GM10248 (cell line): ENCODE data around the gene CARS2.
"Not testable (repeated sequence)": the region's sequence is repeated elsewhere in the genome, so short reads cannot be mapped to it uniquely, and the experiment has no call there.

Experiments used
- CTCF ChIA-PET: fragments of 300-600 bp; sonication (Branson Sonifier 250); formaldehyde crosslinking; extraction: SDS; loops from one replicate; lab custom pipeline; 2021; ENCODE audit warnings: antibody characterized with exemption; lab: Yijun Ruan, JAX
- POLR2A ChIA-PET: fragments of 350-650 bp; sonication (Branson Sonifier 250); formaldehyde crosslinking; extraction: SDS; loops from one replicate; lab custom pipeline; 2020; ENCODE audit warnings: antibody characterized with exemption; lab: Yijun Ruan, JAX
- DNase-seq: peaks from one replicate; pipeline ENCODE4 v3.0.0; 2012; ENCODE audit errors: extremely low spot score
- TF ChIP-seq, protein P1 (sequence below): IDR thresholded peaks from 2 replicates; pipeline ENCODE4 v1.5.1; 2012; ENCODE audit warnings: mild to moderate bottlenecking, low read depth; ENCODE audit errors: extremely low read depth, missing control alignments, control extremely low read depth

The CARS2 gene

DNA sequence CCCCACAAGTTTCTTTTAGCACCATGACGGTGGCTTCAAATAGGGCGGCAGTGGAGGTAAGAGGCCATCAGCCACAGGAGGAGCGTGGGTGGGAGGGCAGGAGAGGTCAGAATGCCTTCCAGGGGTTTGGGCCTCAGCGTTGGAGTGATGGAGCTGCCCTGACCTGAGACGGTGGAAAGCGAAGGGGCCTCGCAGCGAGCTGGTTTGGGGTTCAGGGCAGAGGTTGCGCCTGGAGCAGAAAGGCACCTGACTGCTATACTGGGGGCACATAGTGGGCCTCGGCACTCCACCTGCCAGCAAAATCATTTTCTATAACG is 91.0 kb downstream of the CARS2 start:
- DNase-seq = no peak
- TF ChIP-seq, protein P1, sequence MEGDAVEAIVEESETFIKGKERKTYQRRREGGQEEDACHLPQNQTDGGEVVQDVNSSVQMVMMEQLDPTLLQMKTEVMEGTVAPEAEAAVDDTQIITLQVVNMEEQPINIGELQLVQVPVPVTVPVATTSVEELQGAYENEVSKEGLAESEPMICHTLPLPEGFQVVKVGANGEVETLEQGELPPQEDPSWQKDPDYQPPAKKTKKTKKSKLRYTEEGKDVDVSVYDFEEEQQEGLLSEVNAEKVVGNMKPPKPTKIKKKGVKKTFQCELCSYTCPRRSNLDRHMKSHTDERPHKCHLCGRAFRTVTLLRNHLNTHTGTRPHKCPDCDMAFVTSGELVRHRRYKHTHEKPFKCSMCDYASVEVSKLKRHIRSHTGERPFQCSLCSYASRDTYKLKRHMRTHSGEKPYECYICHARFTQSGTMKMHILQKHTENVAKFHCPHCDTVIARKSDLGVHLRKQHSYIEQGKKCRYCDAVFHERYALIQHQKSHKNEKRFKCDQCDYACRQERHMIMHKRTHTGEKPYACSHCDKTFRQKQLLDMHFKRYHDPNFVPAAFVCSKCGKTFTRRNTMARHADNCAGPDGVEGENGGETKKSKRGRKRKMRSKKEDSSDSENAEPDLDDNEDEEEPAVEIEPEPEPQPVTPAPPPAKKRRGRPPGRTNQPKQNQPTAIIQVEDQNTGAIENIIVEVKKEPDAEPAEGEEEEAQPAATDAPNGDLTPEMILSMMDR = no peak
- ChIA-PET CTCF (no interaction called here), POLR2A (interaction anchor here (1.2 kb wide), 1 partner anchor 97 kb away, joined by 11 read pairs; no protein-coding TSS in a partner anchor)

- TF ChIP-seq, protein P1 = no peak
- CTCF ChIA-PET = interaction anchor here (1.2 to 2.4 kb wide), 2 partner anchors 13 to 17 kb away, joined by 5 to 14 read pairs; no protein-coding TSS in a partner anchor
- DNase-seq = peak; percentile 76
- POLR2A ChIA-PET = interaction anchor here (1.0 to 1.8 kb wide), 3 partner anchors 101 to 104 kb away, joined by 3 to 5 read pairs (median 3); no protein-coding TSS in a partner anchor
Observed at GRCh38 chr13:110610955-110611595, 94.8 kb downstream of the CARS2 start.

- DNase-seq = peak; percentile 61
- ChIA-PET POLR2A (no interaction called here), CTCF (interaction anchor here (1.0 to 2.2 kb wide), 3 partner anchors 9 to 14 kb away, joined by 3 to 4 read pairs (median 3); no protein-coding TSS in a partner anchor)
- TF ChIP-seq, protein P1 = no peak
Observed at GRCh38 chr13:110607675-110608224, 98.2 kb downstream of the CARS2 start.

GRCh38 chr13:110606281-110606680 is 99.6 kb downstream of the CARS2 start:
- POLR2A ChIA-PET, CTCF ChIA-PET, DNase-seq: not testable (repeated sequence)

- TF ChIP-seq, protein P1 = no peak
- CTCF ChIA-PET = interaction anchor here (1.6 kb wide), 1 partner anchor 12 kb away, joined by 6 read pairs; no protein-coding TSS in a partner anchor
Observed at GRCh38 chr13:110605132-110605531, 100.8 kb downstream of the CARS2 start.

GRCh38 chr13:110600980-110601379 is 104.9 kb downstream of the CARS2 start:
- ChIA-PET POLR2A (no interaction called here), CTCF (no interaction called here)
- DNase-seq = no peak
- TF ChIP-seq, protein P1 = no peak

More at GRCh38 chr13:110605132-110605531, 100.8 kb downstream of the CARS2 start:
- POLR2A ChIA-PET = no interaction called here
- no peak for DNase-seq

GRCh38 chr13:110600261-110600819 is 105.6 kb downstream of the CARS2 start:
- POLR2A ChIA-PET = no interaction called here
- TF ChIP-seq, protein P1 = no peak
- DNase-seq = no peak
- CTCF ChIA-PET = interaction anchor here (0.8 kb wide), 1 partner anchor 10 kb away, joined by 3 read pairs; no protein-coding TSS in a partner anchor
